Stomach (tissue), 9 donors: ENCODE data around the gene WSB2. TPM values are rescaled to one million over a fixed set of nuclear protein-coding genes. Genes with fewer than 3 reads are reported as not detected.

ENCODE experiments used
- DNase-seq, 2 donors: peaks; one replicate each; pipeline versions ENCODE4 v3.0.0 to v3.0.0-alpha.2; 2013 to 2019
- H3K27ac ChIP-seq, 5 donors: fragments of 200-600 bp in 4 of 5; sonication (generic) in 4 of 5; one replicate each; pipeline ENCODE4 v1.5.1; 2013 to 2019; ENCODE audit warnings: mild to moderate bottlenecking in 1 of 5, moderate library complexity in 1 of 5
- H3K27me3 ChIP-seq, 3 donors: fragments of 200-600 bp; sonication (generic); one replicate each; pipeline ENCODE4 v1.5.1; 2017 to 2019; ENCODE audit warnings: mixed run types in 1 of 3
- H3K36me3 ChIP-seq, 4 donors: fragments of 200-600 bp; sonication (generic); 1 replicate in 3 of 4; 2 replicates in 1 of 4; pipeline ENCODE4 v1.5.1; 2016 to 2019
- H3K4me1 ChIP-seq, 4 donors: fragments of 200-600 bp; sonication (generic); one replicate each; pipeline ENCODE4 v1.5.1; 2016 to 2019
- H3K4me3 ChIP-seq, 4 donors: fragments of 200-600 bp; sonication (generic) in 3 of 4; one replicate each; pipeline ENCODE4 v1.5.1; 2016 to 2019; ENCODE audit warnings: mild to moderate bottlenecking in 1 of 4
- H3K9me3 ChIP-seq, 4 donors: fragments of 200-600 bp; sonication (generic); one replicate each; pipeline ENCODE4 v1.5.1; 2016 to 2019
- EP300 ChIP-seq: sonication (generic); formaldehyde crosslinking; IDR thresholded peaks from one replicate; pipeline ENCODE4 v1.6.1; 2017; ENCODE audit warnings: antibody characterized with exemption
- POLR2A ChIP-seq, 4 donors: fragments of 450-650 bp; IDR thresholded peaks; one replicate each; pipeline ENCODE4 v1.6.1; 2016; ENCODE audit warnings: antibody characterized with exemption in 4 of 4, control low read depth in 2 of 4, mild to moderate bottlenecking in 1 of 4, moderate library complexity in 1 of 4
- POLR2AphosphoS5 ChIP-seq, 3 donors: sonication (generic); formaldehyde crosslinking; IDR thresholded peaks; one replicate each; pipeline ENCODE4 v1.6.1; 2016; ENCODE audit warnings: antibody characterized with exemption in 3 of 3
- WGBS, 5 donors: extraction: QIAGEN DNeasy Blood & Tissue Kit in 3 of 5; methylation state at CpG; one replicate each; pipeline versions ENCODE4 v1.1.5 to v1.1.7; 2013 to 2018; 5-methylcytosine and 5-hydroxymethylcytosine counted together
- intact Hi-C: fragments of 100-400 bp; cut with DNase I; formaldehyde crosslinking; loops from one replicate; pipeline ENCODE4 v1.15.1; 2023; ENCODE audit warnings: low total_unique reads
- polyA plus RNA-seq, 3 donors: library from polyadenylated mRNA; stranded (reverse); fragments of 200-250 nt; gene quantifications; one replicate each; pipeline ENCODE4 v1.2.3, GENCODE V29; 2013
- total RNA-seq, 5 donors: library from RNA; depleted of rRNA; stranded (reverse); fragments of >200 nt; gene quantifications; one replicate each; pipeline versions ENCODE4 v1.1.0 to v1.2.3, GENCODE V29; 2014 to 2016
- TF ChIP-seq, protein P1 (sequence below), 7 experiments: fragments of 450-650 bp in 4 of 7; fragments of 200-600 bp in 3 of 7; sonication (generic) in 3 of 7; IDR thresholded peaks; one replicate each; pipeline ENCODE4 v1.5.1; 2016 to 2019; ENCODE audit warnings: antibody characterized with exemption in 7 of 7, control low read depth in 2 of 7, mild to moderate bottlenecking in 1 of 7
- donor health status: healthy with polysubstance abuse.
- donor health status: Bipolar disorder and iron deficiency.
- donor health status: healthy.

Gene WSB2
- total and polyA plus RNA-seq, 8 donors: 32.4 to 110 (median 79.9) TPM

DNA sequence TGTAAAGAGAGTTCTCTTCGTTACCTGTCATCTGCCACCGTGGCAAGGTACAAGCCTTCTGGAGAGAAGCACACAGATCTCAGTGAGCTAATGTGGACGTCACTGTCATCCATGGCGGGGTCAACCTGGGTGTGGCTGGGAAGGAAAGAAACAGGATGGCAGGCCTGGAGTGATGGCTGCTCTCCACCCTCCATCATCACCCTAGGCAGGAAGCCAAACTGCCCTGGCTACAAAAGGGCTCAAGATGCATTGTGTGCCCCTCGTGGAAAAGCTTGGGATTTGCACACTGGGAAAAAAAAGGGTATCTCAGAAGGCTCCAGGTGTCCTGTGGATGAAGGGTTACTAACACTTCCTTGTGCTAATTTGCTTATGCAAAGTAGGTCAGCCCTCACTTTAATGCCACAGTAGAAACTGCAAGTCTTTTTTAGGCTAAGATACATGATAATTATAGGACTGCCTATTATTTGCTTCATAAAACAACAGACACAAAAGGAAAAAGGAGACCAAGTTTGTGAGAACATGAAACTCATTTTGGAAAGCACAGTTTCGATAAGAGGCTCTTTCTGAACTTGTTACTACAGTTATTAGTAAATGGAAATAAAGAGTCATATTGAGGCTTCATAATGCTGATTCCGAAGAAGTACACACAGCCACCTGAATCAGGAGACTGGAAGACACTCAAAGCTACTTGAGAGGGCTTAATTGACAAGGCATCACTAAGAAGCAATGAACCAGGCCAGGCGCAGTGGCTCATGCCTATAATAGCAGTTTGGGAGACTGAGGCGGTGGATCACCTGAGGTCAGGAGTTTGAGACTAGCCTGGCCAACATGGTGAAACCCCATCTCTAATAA is 25.6 kb downstream of the WSB2 start:
- Histone ChIP-seq H3K27ac (peak overlapping the region in 2 of 5 donors; percentile 7 to 23), H3K4me3 (no peak overlapping the region), H3K36me3 (peaks cover 74 to 100% (median 100%) of the 10 kb centered on the region in 4 donors), H3K27me3 (no peaks in the 10 kb centered on the region), H3K4me1 (peaks cover 0 to 16% (median 7%) of the 10 kb centered on the region in 4 donors), H3K9me3 (no peaks in the 10 kb centered on the region)
- 67 to 75% (median 74%) methylated on average over 9 of the region's 9 CpGs for WGBS, 5 donors
- DNase-seq: peak in 1 of 2 donors; percentile 34
- TF ChIP-seq, protein P1, sequence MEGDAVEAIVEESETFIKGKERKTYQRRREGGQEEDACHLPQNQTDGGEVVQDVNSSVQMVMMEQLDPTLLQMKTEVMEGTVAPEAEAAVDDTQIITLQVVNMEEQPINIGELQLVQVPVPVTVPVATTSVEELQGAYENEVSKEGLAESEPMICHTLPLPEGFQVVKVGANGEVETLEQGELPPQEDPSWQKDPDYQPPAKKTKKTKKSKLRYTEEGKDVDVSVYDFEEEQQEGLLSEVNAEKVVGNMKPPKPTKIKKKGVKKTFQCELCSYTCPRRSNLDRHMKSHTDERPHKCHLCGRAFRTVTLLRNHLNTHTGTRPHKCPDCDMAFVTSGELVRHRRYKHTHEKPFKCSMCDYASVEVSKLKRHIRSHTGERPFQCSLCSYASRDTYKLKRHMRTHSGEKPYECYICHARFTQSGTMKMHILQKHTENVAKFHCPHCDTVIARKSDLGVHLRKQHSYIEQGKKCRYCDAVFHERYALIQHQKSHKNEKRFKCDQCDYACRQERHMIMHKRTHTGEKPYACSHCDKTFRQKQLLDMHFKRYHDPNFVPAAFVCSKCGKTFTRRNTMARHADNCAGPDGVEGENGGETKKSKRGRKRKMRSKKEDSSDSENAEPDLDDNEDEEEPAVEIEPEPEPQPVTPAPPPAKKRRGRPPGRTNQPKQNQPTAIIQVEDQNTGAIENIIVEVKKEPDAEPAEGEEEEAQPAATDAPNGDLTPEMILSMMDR (IDR thresholded peaks at IDR 0.05): no peak
- no peak for TF ChIP-seq POLR2AphosphoS5 (IDR thresholded peaks at IDR 0.05)
- TF ChIP-seq POLR2A (IDR thresholded peaks at IDR 0.05): no peak
- TF ChIP-seq EP300: no peak
- intact Hi-C loops: loop anchor here (10.0 kb wide), 1 partner anchor 161 kb away; no protein-coding TSS in a partner anchor

DNA sequence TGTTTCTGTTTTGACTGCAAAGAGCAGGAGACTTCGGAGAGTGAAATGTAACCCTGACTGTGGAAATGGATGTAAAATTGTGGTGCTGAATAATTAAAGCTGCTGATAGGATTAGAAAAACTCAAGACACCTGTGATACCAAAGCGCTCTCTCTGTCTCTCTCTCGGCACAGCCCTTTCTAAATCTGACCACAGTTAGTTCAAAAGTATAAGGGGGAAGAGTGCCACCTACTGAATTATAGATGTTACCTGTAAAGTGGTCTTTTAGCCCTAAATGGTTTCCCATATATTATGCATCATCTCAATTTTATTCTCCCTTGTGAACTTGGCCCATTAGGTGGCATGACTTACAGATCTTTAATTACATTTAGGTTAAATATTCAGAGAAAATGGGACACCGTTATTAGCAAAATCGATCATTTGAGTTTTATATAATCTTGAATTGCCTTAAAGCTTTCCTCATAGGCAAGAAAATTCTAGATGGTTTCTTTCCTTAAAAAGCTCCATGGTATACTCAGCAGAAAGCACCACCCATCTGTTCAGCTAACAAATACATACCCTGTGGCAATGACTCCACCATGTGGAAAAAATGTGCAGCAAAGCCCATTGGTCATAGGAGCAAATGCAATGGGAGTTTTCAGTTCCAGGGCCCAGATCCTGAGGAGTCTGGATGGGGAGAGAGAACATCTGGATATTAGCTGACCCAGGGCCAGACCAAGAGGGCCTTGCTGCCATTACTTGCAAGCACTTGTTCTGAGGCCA is 26.4 kb downstream of the WSB2 start:
- peaks cover 0 to 16% (median 7%) of the 10 kb centered on the region in 4 donors for H3K4me1 ChIP-seq
- TF ChIP-seq EP300 (no peak), POLR2AphosphoS5 (IDR thresholded peaks at IDR 0.05) (no peak)
- TF ChIP-seq, protein P1 (IDR thresholded peaks at IDR 0.05): peak in 3 of 7 experiments; percentile 8 to 22 (median 16)
- peak in 1 of 2 donors; percentile 76 for DNase-seq
- no peak overlapping the region for H3K4me3 ChIP-seq
- peak overlapping the region in 3 of 5 donors; percentile 7 to 23 (median 13) for H3K27ac ChIP-seq
- H3K27me3 ChIP-seq: no peaks in the 10 kb centered on the region
- 81 to 91% (median 89%) methylated on average over 5 of the region's 5 CpGs for WGBS, 5 donors
- peaks cover 77 to 100% (median 100%) of the 10 kb centered on the region in 4 donors for H3K36me3 ChIP-seq
- no peaks in the 10 kb centered on the region for H3K9me3 ChIP-seq
- intact Hi-C loops: loop anchor here (10.0 kb wide), 1 partner anchor 160 kb away; no protein-coding TSS in a partner anchor

DNA sequence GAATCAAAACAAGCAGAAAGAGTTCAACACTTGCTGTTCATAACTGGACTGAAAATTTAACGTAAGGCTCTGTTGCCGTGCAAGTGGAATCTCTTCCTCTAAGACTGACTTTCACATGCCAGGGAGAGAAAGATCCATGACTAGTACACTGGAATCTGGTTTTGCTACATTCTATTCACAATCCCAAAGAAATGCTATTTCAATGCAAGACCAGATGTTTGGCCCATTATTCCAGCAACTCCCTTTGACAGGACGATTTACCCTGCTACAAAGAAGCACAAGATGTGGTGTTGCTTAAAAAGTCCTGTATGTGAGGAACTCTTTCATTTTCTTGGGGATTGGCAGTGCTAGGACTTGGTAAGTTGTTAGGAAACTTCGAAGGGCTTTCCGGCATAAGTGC is 27.1 kb downstream of the WSB2 start:
- 84 to 88% (median 87%) methylated on average over 5 of the region's 5 CpGs for WGBS, 5 donors
- no peak for TF ChIP-seq POLR2AphosphoS5 (IDR thresholded peaks at IDR 0.05)
- TF ChIP-seq POLR2A (IDR thresholded peaks at IDR 0.05): no peak
- no peak for TF ChIP-seq EP300
- TF ChIP-seq, protein P1 (IDR thresholded peaks at IDR 0.05): no peak
- DNase-seq: no peak
- H3K9me3 ChIP-seq: no peaks in the 10 kb centered on the region
- peaks cover 0 to 16% (median 7%) of the 10 kb centered on the region in 4 donors for H3K4me1 ChIP-seq
- intact Hi-C loops: loop anchor here (10.0 kb wide), 1 partner anchor 159 kb away; no protein-coding TSS in a partner anchor
- peaks cover 75 to 100% (median 100%) of the 10 kb centered on the region in 4 donors for H3K36me3 ChIP-seq
- H3K27ac ChIP-seq: peak overlapping the region in 1 of 5 donors; percentile 13
- H3K4me3 ChIP-seq: no peak overlapping the region
- H3K27me3 ChIP-seq: no peaks in the 10 kb centered on the region

DNA sequence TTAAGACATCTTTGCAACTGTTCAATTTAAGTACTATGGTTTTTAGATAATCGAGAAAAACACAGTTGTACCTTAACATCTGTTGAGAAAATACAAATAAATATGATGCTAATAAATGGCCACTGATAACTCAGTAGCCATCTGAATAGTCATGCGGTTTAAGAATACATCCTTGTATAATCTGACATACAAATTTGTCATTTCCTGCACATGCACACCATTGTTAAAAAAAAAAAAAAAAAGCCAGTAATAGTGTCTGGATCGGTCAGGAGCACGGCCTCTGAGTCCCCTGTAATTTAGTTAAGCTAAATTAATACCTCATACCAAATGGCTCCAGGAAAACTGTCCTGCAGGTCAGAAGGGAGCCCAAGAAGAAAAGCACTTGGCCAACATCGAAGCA is 27.7 kb downstream of the WSB2 start:
- intact Hi-C loops: loop anchor here (10.0 kb wide), 1 partner anchor 159 kb away; no protein-coding TSS in a partner anchor
- Histone ChIP-seq H3K4me3 (no peak overlapping the region), H3K27ac (no peak overlapping the region), H3K4me1 (peaks cover 0 to 16% (median 7%) of the 10 kb centered on the region in 4 donors), H3K36me3 (peaks cover 70 to 100% (median 99%) of the 10 kb centered on the region in 4 donors), H3K27me3 (no peaks in the 10 kb centered on the region), H3K9me3 (no peaks in the 10 kb centered on the region)
- DNase-seq: no peak
- no peak for TF ChIP-seq POLR2A (IDR thresholded peaks at IDR 0.05)
- TF ChIP-seq, protein P1 (IDR thresholded peaks at IDR 0.05): no peak
- WGBS, 5 donors: 78 to 88% (median 82%) methylated on average over 5 of the region's 5 CpGs
